Measurements from ENCODE around the gene AP3M1.

Gene AP3M1

DNA sequence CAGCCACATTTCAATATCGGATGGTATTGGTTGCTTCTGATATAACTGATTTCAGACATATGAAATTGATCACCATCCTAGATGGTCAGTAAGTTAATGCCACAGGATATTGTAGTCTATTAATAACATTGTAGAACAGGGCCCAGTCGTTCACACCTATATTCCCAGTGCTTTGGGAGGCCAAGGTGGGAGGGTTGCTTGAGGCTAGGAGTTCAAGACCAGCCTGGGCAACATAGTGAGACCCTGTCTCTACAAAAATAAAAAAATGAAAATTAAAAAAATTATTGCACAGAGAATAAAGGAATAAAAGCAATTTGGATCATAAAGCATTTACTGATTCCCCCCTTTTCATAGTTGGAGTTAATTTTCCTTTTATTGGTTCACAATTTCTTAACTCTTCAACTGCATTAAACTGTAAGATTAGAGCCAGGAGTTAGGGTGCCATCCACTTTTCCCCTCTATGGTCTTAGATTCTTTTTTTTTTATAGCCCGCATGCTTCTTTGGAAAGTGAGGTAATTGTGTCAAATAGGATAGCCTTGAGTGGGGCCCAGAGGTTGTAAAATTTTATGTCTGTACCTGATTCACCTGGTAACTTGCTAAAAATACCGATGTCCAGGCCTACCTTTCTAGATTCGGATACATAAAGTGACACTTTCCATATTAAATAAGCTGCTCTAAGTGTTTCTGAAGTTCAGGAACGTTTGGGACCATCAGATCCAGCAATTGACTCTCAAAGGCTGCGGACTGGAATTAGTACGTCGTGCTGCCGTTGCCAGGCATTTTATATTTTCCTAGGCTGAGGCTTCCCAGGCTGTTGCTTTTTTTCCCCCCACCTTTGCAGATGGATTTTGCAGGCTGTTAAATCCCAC is 25.1 kb upstream of the AP3M1 start:
- no peak for DNase-seq (ENCODE audit: low read depth)
- peak overlapping the region; percentile 95 for H3K4me3 ChIP-seq (ENCODE audit: low read depth, low read length)
- TF ChIP-seq, protein P1, sequence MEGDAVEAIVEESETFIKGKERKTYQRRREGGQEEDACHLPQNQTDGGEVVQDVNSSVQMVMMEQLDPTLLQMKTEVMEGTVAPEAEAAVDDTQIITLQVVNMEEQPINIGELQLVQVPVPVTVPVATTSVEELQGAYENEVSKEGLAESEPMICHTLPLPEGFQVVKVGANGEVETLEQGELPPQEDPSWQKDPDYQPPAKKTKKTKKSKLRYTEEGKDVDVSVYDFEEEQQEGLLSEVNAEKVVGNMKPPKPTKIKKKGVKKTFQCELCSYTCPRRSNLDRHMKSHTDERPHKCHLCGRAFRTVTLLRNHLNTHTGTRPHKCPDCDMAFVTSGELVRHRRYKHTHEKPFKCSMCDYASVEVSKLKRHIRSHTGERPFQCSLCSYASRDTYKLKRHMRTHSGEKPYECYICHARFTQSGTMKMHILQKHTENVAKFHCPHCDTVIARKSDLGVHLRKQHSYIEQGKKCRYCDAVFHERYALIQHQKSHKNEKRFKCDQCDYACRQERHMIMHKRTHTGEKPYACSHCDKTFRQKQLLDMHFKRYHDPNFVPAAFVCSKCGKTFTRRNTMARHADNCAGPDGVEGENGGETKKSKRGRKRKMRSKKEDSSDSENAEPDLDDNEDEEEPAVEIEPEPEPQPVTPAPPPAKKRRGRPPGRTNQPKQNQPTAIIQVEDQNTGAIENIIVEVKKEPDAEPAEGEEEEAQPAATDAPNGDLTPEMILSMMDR (IDR thresholded peaks at IDR 0.05; ENCODE audit: low read depth, low read length, missing control alignments): no peak

DNA sequence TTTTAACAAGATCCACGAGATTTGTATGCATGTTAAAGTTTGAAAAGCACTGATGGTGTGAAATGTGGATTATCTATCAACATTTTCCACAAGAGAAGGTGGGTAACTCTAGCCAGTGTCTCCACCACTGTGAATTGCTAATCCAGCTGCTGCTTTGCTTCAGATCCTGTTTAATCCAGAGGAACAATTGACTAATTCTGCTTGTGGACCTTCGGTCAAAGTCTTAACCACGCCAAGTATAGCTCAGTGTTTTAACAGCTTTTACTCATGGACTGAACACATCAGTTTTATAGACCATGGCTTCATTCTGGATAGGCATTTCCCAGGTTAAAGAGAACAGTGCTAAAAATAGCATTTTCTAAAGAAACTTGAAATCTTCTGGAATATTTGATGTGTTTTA is 23.9 kb upstream of the AP3M1 start:
- TF ChIP-seq, protein P1 (IDR thresholded peaks at IDR 0.05; ENCODE audit: low read depth, low read length, missing control alignments): no peak
- DNase-seq (ENCODE audit: low read depth): no peak
- no peak overlapping the region for H3K4me3 ChIP-seq (ENCODE audit: low read depth, low read length)

DNA sequence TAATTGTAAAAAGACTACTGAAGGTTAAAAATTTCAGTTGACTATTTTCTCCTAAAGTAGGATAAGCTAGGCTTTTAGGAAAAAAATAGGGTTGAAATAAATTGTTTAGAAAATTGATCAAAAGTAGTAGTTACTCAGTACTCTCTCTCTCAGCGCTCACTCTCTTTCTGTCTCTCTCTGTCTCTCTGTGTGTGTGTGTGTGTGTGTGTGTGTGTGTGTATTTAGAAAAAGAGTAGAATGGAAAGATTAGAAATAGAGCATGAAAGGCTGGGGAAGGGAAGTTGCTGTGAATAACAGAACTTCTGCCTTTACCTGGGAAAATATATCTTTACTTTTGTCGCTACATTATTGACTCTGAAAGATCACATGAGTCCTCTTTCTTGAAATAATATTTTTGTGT is 21.0 kb upstream of the AP3M1 start:
- TF ChIP-seq, protein P1 (IDR thresholded peaks at IDR 0.05; ENCODE audit: low read depth, low read length, missing control alignments): no peak
- no peak overlapping the region for H3K4me3 ChIP-seq (ENCODE audit: low read depth, low read length)
- no peak for DNase-seq (ENCODE audit: low read depth)

DNA sequence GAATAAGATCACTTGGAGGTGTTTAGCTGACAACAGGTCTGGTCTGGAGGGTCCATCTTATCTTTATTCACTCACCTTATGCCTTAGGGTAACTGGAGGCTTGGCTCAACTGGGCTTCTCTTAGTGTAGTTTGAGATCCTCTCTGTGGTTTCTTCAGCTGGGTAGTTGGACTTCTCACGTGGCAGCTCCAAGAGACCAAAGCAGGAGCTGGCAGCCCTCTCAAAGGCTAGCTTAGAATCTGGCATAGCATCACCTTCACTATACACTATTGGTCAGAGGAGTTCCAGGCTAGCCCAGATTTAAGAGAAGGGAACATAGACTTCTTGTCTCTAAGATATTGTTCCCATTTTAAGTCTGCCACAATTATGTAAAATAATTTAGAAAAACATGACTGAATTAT is 16.8 kb upstream of the AP3M1 start:
- DNase-seq (ENCODE audit: low read depth): no peak
- H3K4me3 ChIP-seq (ENCODE audit: low read depth, low read length): no peak overlapping the region
- TF ChIP-seq, protein P1 (IDR thresholded peaks at IDR 0.05; ENCODE audit: low read depth, low read length, missing control alignments): no peak

DNA sequence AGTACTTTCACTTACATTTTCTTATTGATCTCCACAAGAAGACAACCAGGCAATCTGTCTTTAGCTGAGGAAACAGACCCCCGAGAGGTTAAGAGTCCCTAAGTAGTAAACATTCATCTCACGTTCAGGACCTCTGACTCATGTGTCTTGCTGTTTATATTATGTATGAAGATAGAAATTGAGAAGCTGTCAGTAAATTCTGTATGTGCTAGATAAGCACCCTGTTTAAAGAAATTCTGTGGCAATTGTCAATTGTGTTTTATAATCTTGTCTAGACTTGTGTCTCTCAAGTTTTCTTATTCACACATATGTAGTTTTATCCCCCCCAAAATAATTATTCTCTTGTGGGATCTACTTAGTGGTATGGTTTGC is 14.9 kb upstream of the AP3M1 start:
- H3K4me3 ChIP-seq (ENCODE audit: low read depth, low read length): no peak overlapping the region
- DNase-seq (ENCODE audit: low read depth): no peak
- TF ChIP-seq, protein P1 (IDR thresholded peaks at IDR 0.05; ENCODE audit: low read depth, low read length, missing control alignments): no peak

DNA sequence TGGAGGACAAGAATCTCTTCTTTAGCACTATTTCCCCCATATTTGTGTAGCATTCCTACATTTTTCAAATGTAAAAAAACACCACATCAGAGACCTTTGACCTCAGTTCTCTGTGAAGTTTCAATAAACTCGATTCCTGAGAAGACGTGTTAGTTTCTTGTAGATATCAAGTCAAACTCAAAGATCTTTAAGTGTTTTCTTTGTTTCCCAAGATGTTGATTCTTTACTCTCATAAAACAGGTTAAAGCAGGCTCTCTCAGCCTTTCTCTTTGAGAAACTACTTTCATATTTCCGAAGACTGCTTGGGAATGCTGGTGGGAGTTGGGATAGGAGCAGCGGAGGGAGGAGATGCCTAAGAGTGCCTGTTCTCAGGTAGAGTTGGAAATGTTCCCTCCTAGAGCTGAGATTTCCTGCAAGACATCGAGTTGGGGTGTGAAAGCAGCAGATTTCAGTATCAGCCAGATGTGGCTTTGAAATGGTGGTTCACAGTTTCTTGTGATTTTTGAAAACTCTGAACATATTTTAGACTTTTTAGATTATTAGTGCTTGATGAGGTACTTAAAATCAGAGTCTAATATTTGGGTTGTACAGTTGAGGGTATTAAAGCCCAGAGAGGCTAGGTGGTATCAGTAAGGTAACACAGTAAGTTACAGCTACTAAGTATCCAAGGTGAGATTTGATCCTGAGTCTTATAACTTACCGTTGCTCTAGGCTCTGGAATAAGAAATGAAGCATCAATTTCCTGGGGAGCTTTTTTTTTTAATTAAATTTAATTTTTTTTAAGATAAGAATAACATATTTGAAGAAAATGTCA is 14.3 kb upstream of the AP3M1 start:
- TF ChIP-seq, protein P1 (IDR thresholded peaks at IDR 0.05; ENCODE audit: low read depth, low read length, missing control alignments): no peak
- no peak overlapping the region; the same call in 1 of the 2 replicates for H3K4me3 ChIP-seq (ENCODE audit: low read depth, low read length)

More for the DNA sequence above, 14.3 kb upstream of the AP3M1 start:
- DNase-seq (ENCODE audit: low read depth): no peak

Measured in GM12864 (cell line).